Uterus (tissue), 4 donors: ENCODE measurements around the gene ISLR2. TPM values are rescaled to one million over a fixed set of nuclear protein-coding genes. Genes with fewer than 3 reads are reported as not detected.

Experiments used
- DNase-seq, 2 donors: peaks; one replicate each; pipeline ENCODE4 v3.0.0-alpha.2; 2019 to 2020
- H3K27ac ChIP-seq, 2 donors: fragments of 200-600 bp; sonication (generic); 1 replicate in 1 of 2; 2 replicates in 1 of 2; pipeline ENCODE4 v1.5.1; 2016 to 2018
- H3K27me3 ChIP-seq, 2 donors: fragments of 200-600 bp; sonication (generic); one replicate each; pipeline ENCODE4 v1.5.1; 2018 to 2019; ENCODE audit warnings: control low read depth in 1 of 2
- H3K36me3 ChIP-seq, 2 donors: fragments of 200-600 bp; sonication (generic); one replicate each; pipeline ENCODE4 v1.5.1; 2019; ENCODE audit warnings: control low read depth in 1 of 2
- H3K4me1 ChIP-seq, 2 donors: fragments of 200-600 bp; sonication (generic); one replicate each; pipeline ENCODE4 v1.5.1; 2018 to 2019; ENCODE audit warnings: control low read depth in 1 of 2
- H3K4me3 ChIP-seq, 2 donors: fragments of 200-600 bp; sonication (generic); 1 replicate in 1 of 2; 2 replicates in 1 of 2; pipeline ENCODE4 v1.5.1; 2018 to 2019; ENCODE audit warnings: mild to moderate bottlenecking in 1 of 2
- H3K9me3 ChIP-seq, 2 donors: fragments of 200-600 bp; sonication (generic); one replicate each; pipeline ENCODE4 v1.5.1; 2019; ENCODE audit warnings: control low read depth in 1 of 2
- CTCF ChIP-seq, 4 experiments: fragments of 200-600 bp in 2 of 4; fragments of 450-650 bp in 2 of 4; sonication (generic) in 2 of 4; IDR thresholded peaks; one replicate each; pipeline ENCODE4 v1.5.1; 2016 to 2019; ENCODE audit warnings: antibody characterized with exemption in 4 of 4, mild to moderate bottlenecking in 2 of 4, moderate library complexity in 1 of 4
- POLR2A ChIP-seq, 2 donors: fragments of 450-650 bp; IDR thresholded peaks; one replicate each; pipeline ENCODE4 v1.6.1; 2016; ENCODE audit warnings: antibody characterized with exemption in 2 of 2, mild to moderate bottlenecking in 1 of 2, moderate library complexity in 1 of 2
- intact Hi-C: fragments of 100-400 bp; cut with DNase I; formaldehyde crosslinking; loops from one replicate; pipeline ENCODE4 v1.15.1; 2023; ENCODE audit warnings: low total_unique reads
- total RNA-seq, 4 donors: library from RNA; depleted of rRNA in 3 of 4; stranded (reverse); fragments of >200 nt in 3 of 4; gene quantifications; one replicate each; pipeline versions ENCODE4 v1.1.0 to v1.2.4, GENCODE V29; 2014 to 2023
- donor health status: DM: yes; HTN: yes; CAD: no.

ISLR2 gene
- total RNA-seq, 4 donors from 2014 or later = 0.77 to 11.8 (median 5.1) TPM; not detected in 1

- intact Hi-C loops = no loop called here
- Histone ChIP-seq H3K36me3 (no peaks in the 10 kb centered on the region), H3K27me3 (no peaks in the 10 kb centered on the region), H3K4me1 (peaks cover 24 to 50% of the 10 kb centered on the region in 2 donors), H3K27ac (peak overlapping the region; percentile 94 to 97), H3K9me3 (no peaks in the 10 kb centered on the region), H3K4me3 (peak overlapping the region; percentile 42 to 48)
- TF ChIP-seq CTCF (IDR thresholded peaks at IDR 0.05) (no peak), POLR2A (IDR thresholded peaks at IDR 0.05) (no peak)
- DNase-seq = peak in 1 of 2 donors; percentile 25
Observed at GRCh38 chr15:74174958-74175253, 44.5 kb downstream of the ISLR2 start.

- H3K27ac ChIP-seq = peak overlapping the region; percentile 94 to 97
- peak; percentile 13 to 25 for DNase-seq
- H3K9me3 ChIP-seq = no peaks in the 10 kb centered on the region
- H3K4me3 ChIP-seq = peak overlapping the region; percentile 42 to 48
- TF ChIP-seq POLR2A (IDR thresholded peaks at IDR 0.05) (no peak), CTCF (IDR thresholded peaks at IDR 0.05) (no peak)
- peaks cover 21 to 56% of the 10 kb centered on the region in 2 donors for H3K4me1 ChIP-seq
- intact Hi-C loops = no loop called here
- no peaks in the 10 kb centered on the region for H3K36me3 ChIP-seq
- no peaks in the 10 kb centered on the region for H3K27me3 ChIP-seq
Observed at GRCh38 chr15:74175271-74176191, 45.1 kb downstream of the ISLR2 start.

- H3K9me3 ChIP-seq = no peaks in the 10 kb centered on the region
- intact Hi-C loops = no loop called here
Observed at GRCh38 chr15:74176262-74177214, 46.2 kb downstream of the ISLR2 start.

GRCh38 chr15:74178326-74179100 is 48.1 kb downstream of the ISLR2 start:
- Histone ChIP-seq H3K4me1 (peaks cover 21 to 54% of the 10 kb centered on the region in 2 donors), H3K9me3 (no peaks in the 10 kb centered on the region), H3K4me3 (no peak overlapping the region), H3K27ac (peak overlapping the region; percentile 94 to 97), H3K36me3 (no peaks in the 10 kb centered on the region), H3K27me3 (no peaks in the 10 kb centered on the region)
- intact Hi-C loops = no loop called here
- peak; percentile 14 to 18 for DNase-seq
- TF ChIP-seq CTCF (IDR thresholded peaks at IDR 0.05) (no peak), POLR2A (IDR thresholded peaks at IDR 0.05) (no peak)

More at GRCh38 chr15:74176262-74177214, 46.2 kb downstream of the ISLR2 start:
- peaks cover 21 to 61% of the 10 kb centered on the region in 2 donors for H3K4me1 ChIP-seq
- peak; percentile 15 to 16 for DNase-seq
- H3K27me3 ChIP-seq = no peaks in the 10 kb centered on the region
- H3K4me3 ChIP-seq = peak overlapping the region; percentile 4 to 15
- H3K27ac ChIP-seq = peak overlapping the region; percentile 94 to 97
- H3K36me3 ChIP-seq = no peaks in the 10 kb centered on the region
- TF ChIP-seq CTCF (IDR thresholded peaks at IDR 0.05) (no peak), POLR2A (IDR thresholded peaks at IDR 0.05) (no peak)
